ENCODE measurements around the gene PIPOX. TPM values are rescaled to one million over a fixed set of nuclear protein-coding genes. Genes with fewer than 3 reads are reported as not detected.

PIPOX gene
- total and polyA plus RNA-seq, 2 donors (not counting 1 experiment from before 2014, with no cell fraction given), result 0.20 to 0.83 TPM

DNA sequence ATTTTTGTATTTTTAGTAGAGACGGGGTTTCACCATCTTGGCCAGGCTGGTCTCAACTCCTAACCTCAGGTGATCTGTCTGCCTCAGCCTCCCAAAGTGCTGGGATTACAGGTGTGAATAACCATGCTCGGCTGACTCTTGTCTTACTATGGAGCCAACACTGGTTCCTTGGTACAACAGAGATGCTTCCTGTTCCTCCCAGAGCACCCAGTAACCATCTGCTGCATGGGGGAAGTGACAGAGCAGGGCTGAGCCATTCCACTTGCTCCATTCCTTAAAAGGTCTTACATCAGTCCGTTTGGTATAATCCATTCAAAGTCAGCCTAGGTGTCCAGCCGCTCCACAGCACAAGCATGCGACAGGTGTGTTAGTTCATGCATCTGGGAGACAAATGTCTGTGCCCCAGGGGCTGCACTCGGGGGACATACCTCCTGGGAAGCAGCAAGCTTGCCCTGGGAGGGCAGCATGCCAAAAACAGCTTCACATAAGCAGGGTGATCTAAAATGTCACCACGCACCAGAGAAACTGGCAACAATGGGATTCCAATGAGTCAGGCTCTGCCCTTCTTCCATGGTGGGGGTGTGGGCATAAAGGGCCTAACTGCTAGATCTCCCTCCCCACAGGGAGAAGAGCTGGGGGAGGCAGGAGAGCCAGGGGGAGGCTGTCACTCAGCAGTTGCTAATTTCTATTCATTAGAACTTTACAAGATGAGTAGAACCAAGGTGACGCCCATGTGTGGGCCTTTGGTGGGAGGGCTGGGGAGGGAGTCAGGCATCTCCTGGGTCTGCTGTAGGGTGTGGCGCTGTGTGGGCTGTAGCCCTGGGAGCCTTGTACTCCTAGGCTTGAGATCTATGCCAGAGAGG, 35.5 kb downstream of the PIPOX start:
- H3K4me3 ChIP-seq (replicated peaks in 1 of 4; ENCODE audit: control extremely low read depth in 1 of 4, insufficient read depth in 1 of 4, low read depth in 3 of 4, low read length in 4 of 4), result no peak overlapping the region
- no peak overlapping the region for H2AFZ ChIP-seq (ENCODE audit: low read length)
- TF ChIP-seq EZH2 (IDR thresholded peaks at IDR 0.05; ENCODE audit: low read length, missing control alignments) (no peak), CTCF (conservative IDR thresholded peaks at IDR 0.05 in 1 of 2, IDR thresholded peaks at IDR 0.05 in 1 of 2; ENCODE audit: low read depth in 1 of 2, low read length in 2 of 2) (no peak)
- no peak overlapping the region for H3K4me2 ChIP-seq (ENCODE audit: extremely low read depth, insufficient read depth, low read length)
- H3K79me2 ChIP-seq (ENCODE audit: control insufficient read depth, insufficient read depth, low read length), result no peaks in the 10 kb centered on the region
- no peak overlapping the region for H3K9ac ChIP-seq (ENCODE audit: insufficient read depth, low read length)
- no peaks in the 10 kb centered on the region for H4K20me1 ChIP-seq (ENCODE audit: control insufficient read depth, extremely low read depth, insufficient read depth, low read length)
- H3K4me1 ChIP-seq (ENCODE audit: control insufficient read depth, extremely low read depth, insufficient read depth, low read length), result no peaks in the 10 kb centered on the region
- H3K27me3 ChIP-seq (ENCODE audit: control insufficient read depth, insufficient read depth, low read length), result no peaks in the 10 kb centered on the region
- peaks cover 14% of the 10 kb centered on the region for H3K36me3 ChIP-seq (ENCODE audit: control insufficient read depth, insufficient read depth, low read length)
- no peak overlapping the region for H3K27ac ChIP-seq (ENCODE audit: insufficient read depth, low read length)
- peak in 1 of 2 donors; percentile 43 for DNase-seq (ENCODE audit: low read depth in 2 of 2)
- H3K9me3 ChIP-seq (ENCODE audit: control insufficient read depth, insufficient read depth, low read depth, low read length), result no peaks in the 10 kb centered on the region

GRCh38 chr17:29079433-29079832, 36.5 kb downstream of the PIPOX start:
- H3K79me2 ChIP-seq (ENCODE audit: control insufficient read depth, insufficient read depth, low read length), result no peaks in the 10 kb centered on the region
- H3K9ac ChIP-seq (ENCODE audit: insufficient read depth, low read length), result no peak overlapping the region
- DNase-seq (ENCODE audit: low read depth in 2 of 2), result no peak
- H3K27ac ChIP-seq (ENCODE audit: insufficient read depth, low read length), result no peak overlapping the region
- H3K4me2 ChIP-seq (ENCODE audit: extremely low read depth, insufficient read depth, low read length), result no peak overlapping the region
- no peak overlapping the region for H3K4me3 ChIP-seq (replicated peaks in 1 of 4; ENCODE audit: control extremely low read depth in 1 of 4, insufficient read depth in 1 of 4, low read depth in 3 of 4, low read length in 4 of 4)
- H3K36me3 ChIP-seq (ENCODE audit: control insufficient read depth, insufficient read depth, low read length), result peaks cover 15% of the 10 kb centered on the region
- TF ChIP-seq CTCF (conservative IDR thresholded peaks at IDR 0.05 in 1 of 2, IDR thresholded peaks at IDR 0.05 in 1 of 2; ENCODE audit: low read depth in 1 of 2, low read length in 2 of 2) (no peak), EZH2 (IDR thresholded peaks at IDR 0.05; ENCODE audit: low read length, missing control alignments) (no peak)
- H3K27me3 ChIP-seq (ENCODE audit: control insufficient read depth, insufficient read depth, low read length), result no peaks in the 10 kb centered on the region
- H4K20me1 ChIP-seq (ENCODE audit: control insufficient read depth, extremely low read depth, insufficient read depth, low read length), result no peaks in the 10 kb centered on the region
- no peaks in the 10 kb centered on the region for H3K4me1 ChIP-seq (ENCODE audit: control insufficient read depth, extremely low read depth, insufficient read depth, low read length)
- no peak overlapping the region for H2AFZ ChIP-seq (ENCODE audit: low read length)
- H3K9me3 ChIP-seq (ENCODE audit: control insufficient read depth, insufficient read depth, low read depth, low read length), result no peaks in the 10 kb centered on the region

GRCh38 chr17:29079887-29080286, 36.9 kb downstream of the PIPOX start:
- Histone ChIP-seq H3K4me3 (replicated peaks in 1 of 4; ENCODE audit: control extremely low read depth in 1 of 4, insufficient read depth in 1 of 4, low read depth in 3 of 4, low read length in 4 of 4) (no peak overlapping the region), H3K4me2 (ENCODE audit: extremely low read depth, insufficient read depth, low read length) (no peak overlapping the region), H3K9ac (ENCODE audit: insufficient read depth, low read length) (no peak overlapping the region), H3K27me3 (ENCODE audit: control insufficient read depth, insufficient read depth, low read length) (no peaks in the 10 kb centered on the region), H3K4me1 (ENCODE audit: control insufficient read depth, extremely low read depth, insufficient read depth, low read length) (no peaks in the 10 kb centered on the region), H3K36me3 (ENCODE audit: control insufficient read depth, insufficient read depth, low read length) (peaks cover 15% of the 10 kb centered on the region), H2AFZ (ENCODE audit: low read length) (no peak overlapping the region), H3K9me3 (ENCODE audit: control insufficient read depth, insufficient read depth, low read depth, low read length) (no peaks in the 10 kb centered on the region), H4K20me1 (ENCODE audit: control insufficient read depth, extremely low read depth, insufficient read depth, low read length) (no peaks in the 10 kb centered on the region), H3K79me2 (ENCODE audit: control insufficient read depth, insufficient read depth, low read length) (no peaks in the 10 kb centered on the region), H3K27ac (ENCODE audit: insufficient read depth, low read length) (no peak overlapping the region)
- no peak for TF ChIP-seq CTCF (conservative IDR thresholded peaks at IDR 0.05 in 1 of 2, IDR thresholded peaks at IDR 0.05 in 1 of 2; ENCODE audit: low read depth in 1 of 2, low read length in 2 of 2)
- TF ChIP-seq EZH2 (IDR thresholded peaks at IDR 0.05; ENCODE audit: low read length, missing control alignments), result no peak
- DNase-seq (ENCODE audit: low read depth in 2 of 2), result no peak

Data from fibroblast of lung (primary cell).